IPS-18c (cell line): ENCODE measurements around the gene ALLC.
A peak's percentile ranks its signal among the peaks of the same experiment; 100 is the strongest.

Experiments used
- H3K4me3 ChIP-seq: 2 replicates; pipeline ENCODE4 v1.7.0; 2013; ENCODE audit warnings: low read depth, mild to moderate bottlenecking, low read length, moderate library complexity; ENCODE audit not compliant: insufficient read depth
- H3K9me3 ChIP-seq: one replicate; pipeline ENCODE4 v1.6.1; 2013; ENCODE audit warnings: mild to moderate bottlenecking, low read length, moderate library complexity; ENCODE audit not compliant: control insufficient read depth, insufficient read depth

The ALLC gene

GRCh38 chr2:3679616-3680393 is 21.8 kb downstream of the ALLC start:
- H3K4me3 ChIP-seq, result no peak overlapping the region

GRCh38 chr2:3680548-3681345 is 22.7 kb downstream of the ALLC start:
- Histone ChIP-seq H3K9me3 (no peaks in the 10 kb centered on the region), H3K4me3 (no peak overlapping the region)

More at GRCh38 chr2:3679616-3680393, 21.8 kb downstream of the ALLC start:
- H3K9me3 ChIP-seq, result no peaks in the 10 kb centered on the region

GRCh38 chr2:3681625-3682024 is 23.6 kb downstream of the ALLC start:
- H3K4me3 ChIP-seq, result no peak overlapping the region
- H3K9me3 ChIP-seq, result no peaks in the 10 kb centered on the region

DNA sequence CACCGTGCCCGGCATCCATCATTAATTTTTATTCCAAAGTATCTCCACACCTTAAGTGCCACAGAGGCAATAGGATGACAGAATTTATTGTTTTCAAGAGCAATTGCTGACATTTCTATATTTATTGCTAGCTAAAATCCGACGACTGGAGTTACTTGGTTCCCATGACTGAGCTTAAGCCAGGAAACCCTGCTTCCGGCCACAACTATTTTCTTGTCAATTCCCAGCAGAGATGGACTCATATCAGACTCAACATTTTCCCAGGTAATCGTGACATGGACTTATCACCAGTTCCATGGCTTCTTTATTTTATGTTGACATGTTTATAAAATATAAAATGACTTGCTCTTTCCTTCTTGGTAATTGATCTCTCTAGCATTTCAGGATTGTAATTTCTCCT is 24.8 kb downstream of the ALLC start:
- H3K9me3 ChIP-seq, result no peaks in the 10 kb centered on the region

GRCh38 chr2:3683748-3684454 is 25.9 kb downstream of the ALLC start:
- no peaks in the 10 kb centered on the region for H3K9me3 ChIP-seq

More for the DNA sequence above, 24.8 kb downstream of the ALLC start:
- no peak overlapping the region for H3K4me3 ChIP-seq

DNA sequence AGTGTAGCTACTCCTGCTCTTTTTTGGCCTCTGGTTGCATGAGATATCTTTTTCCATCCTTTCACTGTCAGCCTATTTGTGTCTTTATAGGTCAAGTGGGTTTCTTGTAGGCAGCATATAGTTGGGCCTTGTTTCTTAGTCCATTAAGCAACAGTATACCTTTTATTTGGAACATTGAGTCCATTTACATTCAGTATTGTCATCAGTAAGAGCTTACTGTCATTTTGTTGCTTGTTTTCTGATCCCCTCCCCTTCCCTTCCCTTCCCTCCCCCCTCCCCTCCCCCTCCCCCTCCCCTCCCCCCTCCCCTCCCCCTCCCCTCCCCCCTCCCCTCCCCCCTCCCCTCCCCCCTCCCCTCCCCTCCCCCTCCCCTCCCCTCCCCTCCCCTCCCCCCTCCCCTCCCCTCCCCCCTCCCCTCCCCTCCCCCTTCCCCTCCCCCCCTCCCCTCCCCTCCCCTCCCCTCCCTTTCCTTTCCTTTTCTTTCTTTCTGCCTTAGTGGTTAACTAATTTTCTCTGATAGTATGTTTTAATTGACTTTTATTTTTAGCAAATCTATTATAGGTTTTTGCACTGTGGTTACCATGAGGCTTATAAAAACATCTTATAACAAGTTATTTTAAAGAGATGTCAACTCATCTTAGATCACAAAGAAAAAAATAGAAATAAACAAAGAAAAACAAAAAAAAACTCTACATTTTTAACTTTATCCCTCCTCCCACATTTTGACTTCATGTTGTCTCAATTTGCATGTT is 32.2 kb downstream of the ALLC start:
- no peaks in the 10 kb centered on the region for H3K9me3 ChIP-seq

More at GRCh38 chr2:3683748-3684454, 25.9 kb downstream of the ALLC start:
- no peak overlapping the region for H3K4me3 ChIP-seq

DNA sequence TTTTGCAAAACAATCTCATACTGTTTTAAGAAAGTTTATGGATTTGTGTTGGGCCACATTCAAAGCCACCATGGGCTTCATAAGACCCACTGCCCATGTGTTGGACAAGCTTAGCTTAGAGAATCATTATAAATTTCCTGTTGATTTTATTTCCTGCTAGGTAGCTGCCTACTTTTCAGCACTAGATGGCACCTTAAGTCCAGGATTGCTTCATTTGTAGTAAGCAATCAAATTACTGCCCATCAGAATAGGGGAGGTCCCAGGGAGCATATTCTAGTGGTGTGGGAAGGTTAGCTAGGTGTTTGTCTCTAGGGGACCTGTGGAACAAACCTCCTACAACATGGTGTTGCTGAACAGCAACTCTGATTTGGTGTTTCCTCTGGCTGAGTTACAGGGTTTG is 34.4 kb downstream of the ALLC start:
- Histone ChIP-seq H3K9me3 (no peaks in the 10 kb centered on the region), H3K4me3 (no peak overlapping the region)

More for the DNA sequence above, 32.2 kb downstream of the ALLC start:
- H3K4me3 ChIP-seq, result no peak overlapping the region

DNA sequence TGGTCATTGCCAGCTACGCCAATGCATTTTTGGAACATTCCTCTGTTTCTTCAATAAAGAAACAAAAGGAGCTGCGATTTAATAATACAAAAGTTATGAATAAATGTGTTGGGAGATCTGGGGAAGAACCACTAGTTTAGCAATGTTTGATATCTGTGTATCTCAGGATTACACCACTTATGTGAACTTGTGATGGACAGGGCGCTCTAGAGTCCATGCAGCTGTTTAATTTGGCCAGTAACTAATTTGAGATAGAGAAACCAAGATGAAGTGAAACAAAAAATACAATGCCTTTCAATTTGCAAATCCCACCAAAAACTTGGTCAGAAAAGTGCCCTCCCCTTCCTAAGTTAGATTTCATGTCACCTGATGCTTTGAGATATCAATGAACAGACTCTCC is 38.5 kb downstream of the ALLC start:
- peaks cover 2% of the 10 kb centered on the region for H3K9me3 ChIP-seq
- no peak overlapping the region for H3K4me3 ChIP-seq

DNA sequence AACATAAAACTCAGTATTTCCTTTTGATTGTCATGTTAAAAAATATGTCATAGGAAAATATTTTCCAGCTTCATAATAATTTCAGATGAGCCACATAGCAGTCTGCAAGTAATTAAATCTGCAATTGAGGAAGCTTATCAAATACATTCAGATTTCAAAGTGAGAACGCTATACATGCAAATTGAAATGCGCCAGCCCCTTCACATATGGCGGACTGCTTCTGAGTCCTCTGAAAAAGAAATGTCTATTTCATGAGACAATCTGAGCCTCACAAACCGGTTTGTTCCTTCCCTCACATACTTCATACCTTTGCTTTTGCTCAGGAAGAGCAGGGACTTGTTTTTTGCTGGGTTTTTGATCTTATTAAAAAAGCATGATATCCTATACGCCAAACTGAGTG is 43.1 kb downstream of the ALLC start:
- no peak overlapping the region for H3K4me3 ChIP-seq
- H3K9me3 ChIP-seq, result peaks cover 4% of the 10 kb centered on the region

- peak within 1 kb of the TSS; percentile 50 for H3K4me3 ChIP-seq
- peaks cover 4% of the 10 kb centered on the region for H3K9me3 ChIP-seq
Measured at GRCh38 chr2:3703236-3703756, 45.3 kb downstream of the ALLC start, which contains the start of gene DCDC2C. DCDC2C (plus strand) TSS chr2:3703575; CDS start chr2:3703752, 177 bp downstream.

DNA sequence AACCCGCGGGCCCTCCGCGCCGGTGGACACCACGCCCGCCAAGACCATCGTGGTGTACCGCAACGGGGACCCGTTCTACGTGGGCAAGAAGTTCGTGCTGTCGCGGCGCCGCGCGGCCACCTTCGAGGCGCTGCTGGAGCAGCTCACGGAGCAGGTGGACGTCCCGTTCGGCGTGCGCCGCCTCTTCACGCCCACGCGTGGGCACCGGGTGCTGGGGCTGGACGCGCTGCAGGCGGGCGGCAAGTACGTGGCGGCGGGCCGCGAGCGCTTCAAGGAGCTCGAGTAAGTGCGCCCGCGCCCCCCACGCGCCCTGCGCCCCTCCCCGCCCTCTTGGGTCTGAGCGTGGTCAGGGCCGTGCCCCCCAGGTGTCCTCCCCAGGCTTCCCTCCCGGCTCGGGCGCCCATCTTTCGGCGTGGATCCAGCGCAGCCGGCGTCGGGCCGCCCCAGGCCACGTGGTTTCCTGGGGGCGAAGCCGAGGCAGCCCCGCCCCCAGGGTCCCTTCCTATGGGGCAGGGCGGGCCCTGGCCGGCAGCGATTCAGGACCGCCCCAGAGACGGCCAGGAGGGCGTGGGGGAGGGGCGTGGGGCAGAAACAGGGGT is 45.9 kb downstream of the ALLC start:
- H3K4me3 ChIP-seq, result peak overlapping the region; percentile 50
- peaks cover 4% of the 10 kb centered on the region for H3K9me3 ChIP-seq

DNA sequence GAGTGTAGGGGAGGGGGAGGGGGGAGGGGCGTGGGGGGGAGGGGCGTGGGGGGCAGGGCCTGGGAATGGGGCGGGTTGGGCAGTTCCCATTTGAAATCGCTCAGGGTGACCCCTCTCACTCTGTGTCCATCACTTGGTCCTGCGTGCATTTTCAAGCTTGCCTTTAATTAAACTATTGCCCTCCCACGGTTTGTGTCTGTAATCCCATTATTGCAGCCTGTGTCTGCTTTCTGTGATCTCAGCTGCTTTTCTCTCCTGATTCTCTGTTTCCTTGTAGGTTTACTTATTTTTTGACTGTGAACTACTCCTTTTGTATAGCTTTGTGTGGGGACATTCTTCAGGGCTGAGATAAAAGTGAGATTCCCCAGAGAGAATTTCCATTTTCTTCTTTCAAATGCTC is 46.7 kb downstream of the ALLC start:
- H3K4me3 ChIP-seq, result no peak overlapping the region
- peaks cover 2% of the 10 kb centered on the region for H3K9me3 ChIP-seq

GRCh38 chr2:3705782-3706181 is 47.8 kb downstream of the ALLC start:
- H3K4me3 ChIP-seq, result no peak overlapping the region

DNA sequence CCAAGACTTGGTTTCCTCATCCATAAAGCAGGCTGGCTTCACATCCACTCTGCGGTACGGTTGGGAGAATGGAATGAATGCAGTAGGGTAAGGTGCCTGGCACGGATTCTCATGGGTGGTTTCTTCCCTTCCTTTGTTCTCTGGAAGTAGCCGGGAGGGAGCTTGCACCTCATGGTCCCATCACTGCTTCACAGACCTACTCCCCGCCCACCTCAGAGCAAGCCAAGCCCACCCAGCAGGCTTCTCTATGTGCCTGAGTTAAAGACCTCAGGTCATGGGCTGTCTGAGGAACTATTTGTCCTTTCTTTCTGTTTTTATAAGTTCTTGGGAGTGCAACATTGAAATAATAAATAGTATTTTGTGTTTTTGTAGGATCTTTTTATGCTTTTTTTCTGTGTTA is 48.9 kb downstream of the ALLC start:
- H3K9me3 ChIP-seq, result peaks cover 2% of the 10 kb centered on the region

More at GRCh38 chr2:3705782-3706181, 47.8 kb downstream of the ALLC start:
- peaks cover 2% of the 10 kb centered on the region for H3K9me3 ChIP-seq

GRCh38 chr2:3708576-3708975 is 50.6 kb downstream of the ALLC start:
- Histone ChIP-seq H3K4me3 (no peak overlapping the region), H3K9me3 (peaks cover 2% of the 10 kb centered on the region)

More for the DNA sequence above, 48.9 kb downstream of the ALLC start:
- no peak overlapping the region for H3K4me3 ChIP-seq

DNA sequence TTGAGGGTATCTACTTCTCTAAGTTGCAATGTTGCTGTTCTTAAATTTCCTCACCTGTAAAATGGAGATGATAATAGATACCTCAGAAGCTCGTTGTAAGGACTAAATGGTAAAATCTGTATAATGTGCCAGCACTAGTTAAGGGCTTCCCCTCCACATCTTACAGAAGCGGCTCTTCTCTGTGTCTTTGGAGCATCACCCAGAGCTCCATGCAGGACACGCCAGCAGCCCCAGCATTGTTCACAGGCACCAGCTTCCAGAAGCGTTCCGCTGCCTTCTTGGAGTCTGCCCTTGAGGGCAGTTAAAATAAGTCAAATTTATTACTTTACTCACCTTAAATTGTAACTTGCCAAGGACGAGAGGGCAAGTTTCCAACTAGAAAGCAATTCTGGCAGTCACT is 51.2 kb downstream of the ALLC start:
- Histone ChIP-seq H3K9me3 (no peaks in the 10 kb centered on the region), H3K4me3 (no peak overlapping the region)
